Rectal smooth muscle tissue (tissue), 1 donor: ENCODE measurements around the gene MRPS12.

Experiments
- H3K27ac ChIP-seq: one replicate; pipeline ENCODE4 v1.7.0; 2013; ENCODE audit warnings: low read depth, low read length, inconsistent platforms
- H3K27me3 ChIP-seq: one replicate; pipeline ENCODE4 v1.7.0; 2013; ENCODE audit warnings: low read length; ENCODE audit not compliant: control insufficient read depth, insufficient read depth
- H3K36me3 ChIP-seq: one replicate; pipeline ENCODE4 v1.7.0; 2013; ENCODE audit warnings: low read length; ENCODE audit not compliant: control insufficient read depth, insufficient read depth
- H3K4me1 ChIP-seq: one replicate; pipeline ENCODE4 v1.7.0; 2013; ENCODE audit warnings: low read length; ENCODE audit not compliant: control insufficient read depth, insufficient read depth
- H3K4me3 ChIP-seq: one replicate; pipeline ENCODE4 v1.7.0; 2013; ENCODE audit warnings: low read length
- H3K9ac ChIP-seq: one replicate; pipeline ENCODE4 v1.7.0; 2013; ENCODE audit warnings: low read length

The MRPS12 gene

DNA sequence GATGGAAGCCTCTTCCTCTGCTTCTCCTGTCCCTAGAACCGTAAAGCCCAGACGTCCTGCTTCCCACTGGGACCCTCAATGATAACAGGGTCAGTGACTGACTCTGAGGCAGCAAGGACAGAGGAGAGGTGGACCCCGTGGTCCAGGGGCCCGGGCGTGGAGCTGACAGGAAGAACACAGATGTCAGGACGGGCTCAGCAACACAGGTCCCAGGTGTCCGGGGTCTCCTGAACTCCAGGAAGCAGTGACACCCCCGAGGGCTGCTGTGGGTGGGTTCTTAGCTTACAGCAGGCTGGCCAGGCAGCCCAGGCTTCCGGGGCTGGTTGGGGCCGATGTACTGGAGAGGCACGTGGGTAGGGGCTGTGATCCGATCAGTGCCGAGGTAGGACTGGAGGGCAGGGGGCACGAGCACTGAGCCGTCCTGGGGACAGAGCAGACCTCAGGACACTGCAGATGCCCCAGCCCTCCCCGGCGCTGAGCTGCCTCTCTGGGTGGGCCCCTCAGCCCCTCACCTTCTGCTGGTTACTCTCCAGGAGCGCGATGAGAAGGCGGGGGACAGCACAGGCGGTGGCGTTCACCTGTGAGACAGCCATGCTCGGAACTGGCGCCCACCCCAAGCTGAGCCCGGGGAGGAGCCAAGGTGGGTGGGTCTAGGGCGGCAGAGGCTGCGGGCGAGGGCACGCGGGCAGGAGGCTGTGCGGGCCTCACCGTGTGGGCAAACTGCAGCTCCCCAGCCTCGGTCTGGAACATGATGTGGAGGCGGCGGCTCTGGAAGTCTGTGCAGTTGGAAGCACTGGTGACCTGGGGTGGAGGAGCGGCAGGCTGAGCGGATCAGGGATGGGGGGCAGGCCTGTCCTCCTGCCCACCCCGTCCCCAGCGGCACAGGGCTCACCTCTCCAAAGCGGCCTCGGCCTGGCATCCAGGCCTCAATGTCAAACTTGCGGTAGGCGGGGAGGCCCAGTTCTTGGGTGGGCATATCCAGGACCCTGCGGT, 15.1 kb upstream of the MRPS12 start:
- Histone ChIP-seq H3K4me3 (no peak overlapping the region), H3K4me1 (no peaks in the 10 kb centered on the region), H3K9ac (no peak overlapping the region), H3K36me3 (no peaks in the 10 kb centered on the region), H3K27me3 (peaks cover 4% of the 10 kb centered on the region), H3K27ac (no peak overlapping the region)

GRCh38 chr19:38917516-38917915, 13.2 kb upstream of the MRPS12 start:
- no peak overlapping the region for H3K27ac ChIP-seq
- no peak overlapping the region for H3K4me3 ChIP-seq
- H3K9ac ChIP-seq, result no peak overlapping the region

DNA sequence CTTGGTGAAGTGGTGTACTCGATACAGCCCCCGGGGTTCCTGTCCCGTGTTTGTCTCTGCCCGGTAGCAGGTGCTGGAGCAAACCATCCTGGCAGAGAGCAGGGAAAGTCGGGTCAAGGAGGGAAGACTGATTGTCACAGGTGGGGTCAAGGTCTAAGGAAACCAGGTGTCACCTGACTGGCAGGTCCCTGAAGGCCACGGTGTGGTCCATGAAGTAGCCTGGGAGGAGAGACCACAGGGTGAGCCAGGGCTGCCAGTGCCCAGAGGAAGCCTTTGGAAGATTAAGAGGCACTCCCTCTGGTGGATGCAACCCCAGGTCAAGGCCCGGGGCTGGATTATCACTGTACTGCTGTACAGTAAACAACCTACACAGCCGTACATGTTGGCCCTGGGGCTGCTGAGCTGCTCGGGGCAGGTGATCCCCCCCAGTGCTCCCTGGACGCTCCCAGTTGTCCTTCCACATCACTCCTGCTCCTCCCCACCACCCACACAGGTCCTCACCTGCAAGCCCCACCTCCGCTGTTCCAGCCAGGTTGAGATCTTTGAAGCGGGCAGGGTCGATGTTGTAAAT, 12.7 kb upstream of the MRPS12 start:
- no peak overlapping the region for H3K9ac ChIP-seq
- H3K4me1 ChIP-seq, result no peaks in the 10 kb centered on the region
- no peak overlapping the region for H3K4me3 ChIP-seq
- H3K27ac ChIP-seq, result no peak overlapping the region
- H3K27me3 ChIP-seq, result no peaks in the 10 kb centered on the region
- H3K36me3 ChIP-seq, result peaks cover 6% of the 10 kb centered on the region

More at GRCh38 chr19:38917516-38917915, 13.2 kb upstream of the MRPS12 start:
- Histone ChIP-seq H3K27me3 (no peaks in the 10 kb centered on the region), H3K36me3 (peaks cover 5% of the 10 kb centered on the region), H3K4me1 (no peaks in the 10 kb centered on the region)

- Histone ChIP-seq H3K4me1 (no peaks in the 10 kb centered on the region), H3K4me3 (no peak overlapping the region), H3K27ac (no peak overlapping the region), H3K36me3 (peaks cover 6% of the 10 kb centered on the region), H3K27me3 (no peaks in the 10 kb centered on the region), H3K9ac (no peak overlapping the region)
Observed at GRCh38 chr19:38918526-38918925, 12.2 kb upstream of the MRPS12 start.

GRCh38 chr19:38919837-38920601, 10.7 kb upstream of the MRPS12 start:
- Histone ChIP-seq H3K27ac (no peak overlapping the region), H3K9ac (no peak overlapping the region), H3K4me1 (no peaks in the 10 kb centered on the region), H3K36me3 (peaks cover 11% of the 10 kb centered on the region), H3K4me3 (no peak overlapping the region), H3K27me3 (no peaks in the 10 kb centered on the region)

GRCh38 chr19:38920602-38921419, 9.9 kb upstream of the MRPS12 start:
- Histone ChIP-seq H3K4me1 (no peaks in the 10 kb centered on the region), H3K36me3 (peaks cover 11% of the 10 kb centered on the region), H3K9ac (no peak overlapping the region), H3K4me3 (no peak overlapping the region), H3K27me3 (no peaks in the 10 kb centered on the region), H3K27ac (no peak overlapping the region)

GRCh38 chr19:38921420-38922274, 9.1 kb upstream of the MRPS12 start:
- Histone ChIP-seq H3K27ac (no peak overlapping the region), H3K27me3 (no peaks in the 10 kb centered on the region), H3K9ac (no peak overlapping the region), H3K4me1 (no peaks in the 10 kb centered on the region), H3K36me3 (peaks cover 11% of the 10 kb centered on the region), H3K4me3 (no peak overlapping the region)

GRCh38 chr19:38922482-38922881, 8.3 kb upstream of the MRPS12 start:
- Histone ChIP-seq H3K4me1 (no peaks in the 10 kb centered on the region), H3K9ac (no peak overlapping the region), H3K27ac (no peak overlapping the region), H3K36me3 (peaks cover 11% of the 10 kb centered on the region), H3K4me3 (no peak overlapping the region), H3K27me3 (no peaks in the 10 kb centered on the region)

DNA sequence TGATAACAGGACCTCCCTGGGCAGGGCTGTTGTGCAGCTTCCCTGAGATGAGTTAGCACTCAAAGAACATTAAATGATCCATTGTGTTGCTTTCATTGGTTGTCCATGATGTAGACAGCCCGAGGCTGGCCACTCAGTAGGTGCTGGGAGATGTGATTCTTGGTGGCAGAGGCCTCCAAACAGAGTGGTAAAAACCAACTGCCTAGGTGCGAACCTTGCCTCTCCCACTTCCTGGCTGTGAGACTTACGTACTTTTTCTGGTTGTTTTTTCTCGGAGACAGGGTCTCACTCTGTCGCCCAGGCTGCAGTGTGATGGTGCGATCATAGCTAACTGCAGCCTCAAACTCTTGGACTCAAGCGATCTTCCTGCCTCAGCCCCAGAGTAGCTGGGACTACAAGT, 6.4 kb upstream of the MRPS12 start:
- Histone ChIP-seq H3K4me3 (no peak overlapping the region), H3K27me3 (no peaks in the 10 kb centered on the region), H3K9ac (no peak overlapping the region), H3K4me1 (no peaks in the 10 kb centered on the region), H3K27ac (no peak overlapping the region), H3K36me3 (peaks cover 11% of the 10 kb centered on the region)

- no peak overlapping the region for H3K27ac ChIP-seq
- peaks cover 7% of the 10 kb centered on the region for H3K4me1 ChIP-seq
- H3K27me3 ChIP-seq, result no peaks in the 10 kb centered on the region
- H3K9ac ChIP-seq, result no peak overlapping the region
- H3K4me3 ChIP-seq, result no peak overlapping the region
- H3K36me3 ChIP-seq, result peaks cover 10% of the 10 kb centered on the region
Observed at GRCh38 chr19:38928391-38929001, 2.2 kb upstream of the MRPS12 start.
